IPS DF 19.7 (cell line): Measurements from ENCODE around the gene AKR1C8.
"Not testable (repeated sequence)": the region's sequence is repeated elsewhere in the genome, so short reads cannot be mapped to it uniquely, and the experiment has no call there.

Experiments
- DNase-seq: peaks from one replicate; pipeline ENCODE4 v3.0.0-alpha.2; 2013; ENCODE audit warnings: low read depth, low spot score

AKR1C8 gene

DNA sequence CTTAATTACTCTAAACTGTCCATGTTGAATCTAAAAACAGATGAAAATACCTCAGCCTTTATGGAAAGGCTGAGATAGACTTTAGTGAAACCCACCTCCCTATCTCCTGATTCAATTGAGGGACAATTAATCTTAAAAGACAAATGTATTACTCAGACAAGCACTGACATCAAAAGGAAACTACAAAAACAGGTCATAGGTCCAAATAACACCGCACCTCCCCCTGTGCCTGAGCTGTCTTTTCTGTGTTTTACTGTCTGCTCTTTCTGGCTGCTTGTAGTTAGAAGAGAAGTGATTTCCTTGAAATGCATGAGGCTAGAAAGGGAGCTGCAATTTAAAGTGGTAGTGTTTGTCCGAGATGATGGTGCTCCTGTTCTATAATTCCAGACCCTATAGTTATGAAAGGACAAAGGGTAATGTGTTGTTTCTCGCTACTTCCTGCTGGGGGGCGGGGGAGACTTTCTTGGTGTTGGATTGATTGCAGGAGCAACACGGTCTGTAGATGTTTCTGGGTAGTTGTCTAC is 16.0 kb downstream of the AKR1C8 start:
- DNase-seq = no peak

DNA sequence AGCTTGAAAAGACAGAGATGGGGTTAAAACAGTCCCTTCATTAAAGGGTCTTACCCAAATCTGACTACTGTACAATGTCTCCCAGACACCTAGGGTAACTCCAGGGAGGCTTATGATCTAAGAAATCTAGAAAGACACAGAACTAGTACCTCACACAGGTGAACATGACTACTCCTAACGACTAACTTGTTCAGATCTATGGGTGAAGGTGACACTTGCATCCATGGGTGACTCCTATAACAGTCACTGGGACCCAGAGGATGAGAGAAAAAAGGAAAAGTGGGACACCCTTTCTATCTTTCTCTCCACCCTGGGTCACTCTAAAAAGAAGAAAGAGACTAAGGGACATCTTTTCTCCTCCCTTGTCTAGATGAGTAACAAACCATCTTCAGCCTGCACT is 19.2 kb downstream of the AKR1C8 start:
- no peak for DNase-seq

GRCh38 chr10:5163487-5163886 is 21.5 kb downstream of the AKR1C8 start:
- DNase-seq = no peak

DNA sequence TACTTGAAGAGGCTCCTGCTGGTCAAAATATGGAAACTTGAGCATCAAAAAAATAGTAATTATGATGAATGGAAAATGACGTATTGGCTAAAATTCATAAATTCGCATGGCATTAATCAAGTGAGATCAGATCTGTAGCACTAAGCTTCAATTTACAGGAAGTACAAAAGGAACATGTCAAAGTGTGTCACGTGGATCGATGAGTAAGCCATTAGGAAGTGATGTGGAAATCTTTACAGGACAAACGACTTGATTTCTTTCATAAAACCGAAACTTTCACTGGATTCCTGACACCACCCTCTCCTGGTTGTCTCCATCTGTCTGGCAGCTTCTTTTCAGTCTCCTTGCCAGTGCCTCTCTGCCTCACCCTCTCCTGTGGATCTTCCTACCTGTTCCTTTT is 25.8 kb downstream of the AKR1C8 start:
- DNase-seq = no peak

GRCh38 chr10:5157501-5157900 is 27.4 kb downstream of the AKR1C8 start:
- DNase-seq = no peak

DNA sequence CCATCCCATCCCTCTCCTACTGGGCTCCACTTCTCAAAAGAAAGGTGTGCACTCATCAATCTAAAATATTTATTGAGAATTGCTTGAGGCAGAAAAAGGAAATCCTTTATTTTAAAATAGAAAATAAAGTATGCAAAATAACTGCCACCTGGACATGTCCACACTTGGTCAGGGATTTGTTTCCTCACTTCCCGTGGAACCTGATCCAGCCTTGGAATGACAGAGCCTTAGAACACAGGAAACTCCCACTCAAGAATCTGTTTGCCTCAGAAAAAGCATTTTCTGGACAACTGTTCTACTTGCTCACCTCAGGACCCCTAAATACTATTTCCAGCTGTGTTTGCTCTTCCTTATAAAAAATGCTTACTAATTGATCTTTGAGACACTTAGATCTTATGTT is 29.0 kb downstream of the AKR1C8 start:
- DNase-seq = no peak

DNA sequence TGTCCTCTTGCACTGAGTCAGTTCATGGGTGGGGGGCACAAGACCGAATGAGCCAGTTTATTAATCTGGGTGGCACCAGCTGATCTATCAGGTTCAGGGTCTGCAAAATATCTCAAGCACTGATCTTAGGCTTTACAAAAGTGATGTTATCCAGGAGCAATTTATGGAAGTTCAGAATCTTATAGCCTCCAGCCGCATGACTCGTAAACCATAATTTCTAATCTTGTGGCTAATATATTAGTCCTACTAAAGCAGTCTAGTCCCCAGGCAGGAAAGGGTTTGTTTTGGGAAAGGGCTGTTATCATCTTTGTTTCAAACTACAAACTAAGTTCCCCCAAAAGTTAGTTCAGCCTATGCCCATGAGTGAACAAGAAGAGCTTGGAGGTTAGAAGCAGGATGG is 33.9 kb downstream of the AKR1C8 start:
- DNase-seq = no peak

DNA sequence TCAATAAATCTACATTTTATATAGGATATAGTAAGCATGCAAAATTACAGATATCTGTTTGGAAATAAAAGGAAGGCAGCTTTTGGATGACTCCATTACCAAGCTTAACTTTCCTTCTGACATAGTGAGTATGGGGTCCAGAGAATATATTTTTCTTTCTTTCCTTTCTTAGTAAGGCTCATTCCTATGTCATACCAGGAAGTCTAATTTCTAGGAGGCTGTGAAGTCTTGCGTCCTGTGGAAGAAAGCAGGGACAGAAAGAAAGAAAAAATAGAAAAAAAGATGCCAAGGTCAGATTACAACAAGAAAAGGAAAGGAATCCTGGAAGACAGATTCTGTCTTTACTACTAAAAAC is 36.3 kb downstream of the AKR1C8 start:
- no peak for DNase-seq

GRCh38 chr10:5147981-5148677 is 36.8 kb downstream of the AKR1C8 start:
- no peak for DNase-seq

DNA sequence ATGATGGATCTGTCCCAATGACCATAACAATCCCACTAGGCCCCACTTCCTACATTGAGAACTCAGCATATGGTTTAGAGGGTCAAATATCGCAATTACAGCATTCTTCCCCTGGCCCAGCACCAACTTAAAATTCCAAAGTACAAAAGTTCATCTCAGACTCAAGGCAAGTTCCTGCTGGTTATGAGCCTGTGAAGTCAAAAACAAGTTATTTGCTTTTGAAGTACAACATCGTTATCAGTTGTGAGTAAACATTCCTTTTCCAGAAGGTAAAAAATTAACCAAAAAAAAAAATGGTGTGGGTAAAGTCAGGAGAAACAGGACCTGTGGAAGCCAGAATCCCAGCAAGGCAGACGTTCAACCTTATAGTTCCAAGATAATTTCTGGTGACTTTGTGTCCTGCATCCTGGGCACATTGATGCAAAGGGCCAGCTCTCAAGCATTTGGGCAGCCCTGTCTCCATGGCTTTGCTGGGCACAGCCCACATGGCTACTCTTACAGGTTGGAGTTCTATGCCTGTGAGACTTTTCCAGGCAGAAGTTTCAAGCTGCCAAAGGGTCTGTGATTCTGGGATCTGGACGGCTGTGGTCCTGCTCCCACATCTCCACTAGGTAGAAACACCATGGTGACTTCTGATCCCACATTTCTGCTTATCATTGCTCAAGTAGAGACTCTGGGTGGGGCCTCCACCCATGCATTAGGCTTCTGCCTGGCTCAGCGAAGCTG is 37.5 kb downstream of the AKR1C8 start:
- DNase-seq = no peak

- DNase-seq = no peak
These were observed 38.1 kb downstream of the AKR1C8 start for GRCh38 chr10:5146920-5147254.

- no peak for DNase-seq
These were observed 41.8 kb downstream of the AKR1C8 start for GRCh38 chr10:5143137-5143536.

GRCh38 chr10:5142199-5142598 is 42.8 kb downstream of the AKR1C8 start:
- DNase-seq = no peak

- not testable (repeated sequence) for DNase-seq
These were observed 47.3 kb downstream of the AKR1C8 start for GRCh38 chr10:5137699-5138098.

DNA sequence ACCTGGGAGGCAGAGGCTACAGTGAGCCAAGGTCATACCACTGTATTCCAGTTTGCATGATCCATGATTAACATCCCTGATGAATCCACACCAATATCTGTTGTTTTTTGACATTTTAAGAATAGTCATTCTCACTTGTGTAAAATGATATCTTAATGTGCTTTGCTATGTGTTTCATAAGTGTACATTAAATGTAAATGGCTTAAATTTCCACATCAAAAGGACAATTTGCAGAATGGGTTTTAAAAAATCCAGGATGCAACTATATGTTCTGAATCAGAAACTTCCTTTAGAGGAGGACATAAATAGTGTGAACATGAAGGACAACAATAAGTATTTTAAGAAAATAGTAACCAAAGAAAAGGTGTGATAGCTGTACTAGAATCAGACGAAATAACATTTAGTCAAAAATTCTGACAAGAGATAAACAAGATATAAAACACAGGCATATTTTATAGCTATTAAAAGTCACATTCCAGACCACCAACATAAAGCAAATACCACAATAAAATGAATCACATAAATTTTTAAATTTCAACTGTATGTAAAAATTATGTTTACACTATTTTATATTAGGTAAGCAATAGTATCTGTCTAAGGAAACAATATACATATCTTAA is 48.4 kb downstream of the AKR1C8 start:
- no peak for DNase-seq

GRCh38 chr10:5135581-5135980 is 49.4 kb downstream of the AKR1C8 start:
- DNase-seq = no peak

DNA sequence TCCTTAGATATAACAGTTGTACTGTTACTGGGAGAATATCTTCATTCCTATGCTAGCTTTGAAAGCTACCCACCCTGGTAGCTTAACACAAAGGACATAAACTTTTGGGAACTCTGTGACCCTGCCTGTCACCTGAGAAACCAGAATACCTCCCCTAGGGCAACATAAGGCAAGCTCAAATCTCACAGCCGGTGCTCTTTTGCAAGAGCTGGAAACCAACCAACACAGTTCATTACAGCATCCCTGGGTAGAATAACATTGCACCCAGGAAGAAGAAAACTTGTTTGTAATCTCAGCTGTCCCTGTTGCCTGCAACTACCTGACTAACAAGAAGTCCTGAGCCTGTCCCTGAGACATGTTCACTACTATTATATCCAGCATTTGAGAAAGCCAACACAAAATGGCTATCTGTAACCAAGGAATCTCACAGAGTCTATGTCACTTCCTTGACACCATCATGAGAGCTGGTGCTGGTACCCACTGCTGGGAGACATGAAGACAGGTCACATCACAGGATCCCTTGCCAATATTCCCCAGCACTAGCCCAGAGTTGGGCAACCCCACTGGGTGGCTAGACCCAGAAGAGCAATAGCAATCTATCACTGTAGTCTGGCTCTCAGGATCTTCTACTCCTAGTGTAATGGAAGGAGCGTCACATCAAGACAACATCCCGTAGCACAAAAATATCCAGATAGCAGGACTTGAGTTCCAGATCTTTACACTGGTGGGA is 59.5 kb downstream of the AKR1C8 start:
- DNase-seq = no peak

DNA sequence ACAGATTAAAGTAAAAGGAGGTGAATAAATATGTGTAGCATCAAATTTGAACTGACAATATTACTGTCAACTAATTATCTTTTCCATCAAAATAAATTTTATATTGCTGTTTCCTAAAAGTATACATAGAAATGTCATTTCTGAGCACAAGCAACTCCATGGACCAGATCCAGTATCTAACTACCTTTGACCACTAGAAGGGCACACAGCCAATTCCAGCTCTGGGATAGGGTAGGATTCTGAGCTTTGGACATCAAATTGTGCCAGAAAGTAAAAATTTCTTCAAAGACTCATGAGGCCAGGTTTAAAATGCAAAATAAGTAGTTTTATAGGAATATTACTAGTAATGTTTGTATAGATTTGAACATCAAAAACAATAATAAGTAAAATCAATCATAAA is 61.1 kb downstream of the AKR1C8 start:
- no peak for DNase-seq

GRCh38 chr10:5119997-5120396 is 65.0 kb downstream of the AKR1C8 start:
- not testable (repeated sequence) for DNase-seq

DNA sequence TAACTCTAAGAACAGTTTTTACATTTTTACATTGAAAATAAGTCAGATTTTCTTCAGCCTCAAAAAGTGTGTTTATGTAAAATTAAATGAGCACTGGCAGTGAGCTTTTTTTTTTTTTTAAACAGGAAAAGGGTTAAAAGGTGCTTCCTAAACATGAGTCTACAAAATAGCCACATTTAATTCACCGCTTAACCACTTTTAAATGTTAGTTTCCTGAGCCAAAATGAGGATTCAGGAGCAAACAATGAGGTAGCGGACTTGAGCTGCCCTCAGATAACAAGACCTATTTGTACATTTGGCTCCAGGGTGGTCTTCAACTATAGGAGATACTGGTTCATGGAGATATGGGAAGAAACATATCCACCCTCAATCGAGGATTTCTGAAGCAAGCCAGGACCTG is 67.9 kb downstream of the AKR1C8 start:
- no peak for DNase-seq

DNA sequence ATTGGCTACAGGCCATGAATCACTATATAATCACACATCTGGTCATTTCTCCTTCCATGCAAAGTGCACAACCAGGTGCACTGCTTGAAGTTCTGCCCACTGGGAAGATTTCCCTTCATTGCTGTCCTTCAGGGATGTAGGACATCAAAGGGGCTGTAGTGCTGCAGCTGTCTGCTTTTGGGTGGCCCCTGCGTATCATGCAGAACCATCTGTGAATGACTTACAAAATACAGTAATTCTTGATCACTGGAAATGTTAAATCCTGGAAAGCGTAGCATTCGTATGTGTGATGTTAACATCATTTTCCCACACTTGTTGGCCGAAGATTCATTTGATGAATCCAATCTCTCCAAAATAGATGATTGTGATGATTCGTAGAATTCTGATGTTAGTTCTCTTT is 68.3 kb downstream of the AKR1C8 start:
- DNase-seq = no peak

DNA sequence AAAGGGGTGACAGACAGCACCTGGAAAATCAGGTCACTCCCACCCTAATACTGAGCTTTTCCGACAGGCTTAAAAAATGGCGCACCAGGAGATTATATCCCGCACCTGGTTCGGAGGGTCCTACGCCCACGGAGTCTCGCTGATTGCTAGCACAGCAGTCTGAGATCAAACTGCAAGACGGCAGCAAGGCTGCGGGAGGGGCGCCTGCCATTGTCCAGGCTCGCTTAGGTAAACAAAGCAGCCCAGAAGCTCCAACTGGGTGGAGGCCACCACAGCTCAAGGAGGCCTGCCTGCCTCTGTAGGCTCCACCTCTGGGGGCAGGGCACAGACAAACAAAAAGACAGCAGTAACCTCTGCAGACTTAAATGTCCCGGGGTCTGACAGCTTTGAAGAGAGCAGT is 75.1 kb downstream of the AKR1C8 start:
- not testable (repeated sequence) for DNase-seq
